Measurements from ENCODE around the gene SPACA4.

Gene SPACA4

GRCh38 chr19:48634424-48635262, 28.1 kb downstream of the SPACA4 start:
- peak; percentile 92 to 93 for DNase-seq (ENCODE audit: low read depth in 2 of 2)

GRCh38 chr19:48635263-48635965, 28.9 kb downstream of the SPACA4 start:
- DNase-seq (ENCODE audit: low read depth in 2 of 2) = peak; percentile 66

- no peak for DNase-seq (ENCODE audit: low read depth in 2 of 2)
Observed at GRCh38 chr19:48635966-48636858, 29.7 kb downstream of the SPACA4 start.

GRCh38 chr19:48636859-48637448, 30.4 kb downstream of the SPACA4 start, which contains the start of gene DBP:
Gene DBP (minus strand): TSS chr19:48637379. CDS start chr19:48636994, 385 bp downstream.
- no peak for DNase-seq (ENCODE audit: low read depth in 2 of 2)

GRCh38 chr19:48637449-48637947, 31.0 kb downstream of the SPACA4 start:
- peak; percentile 97 to 98 for DNase-seq (ENCODE audit: low read depth in 2 of 2)

- DNase-seq (ENCODE audit: low read depth in 2 of 2) = peak in 1 of 2 donors; percentile 70
Observed at GRCh38 chr19:48637948-48638830, 31.6 kb downstream of the SPACA4 start.

- DNase-seq (ENCODE audit: low read depth in 2 of 2) = no peak
Observed at GRCh38 chr19:48638831-48639381, 32.4 kb downstream of the SPACA4 start.

- no peak for DNase-seq (ENCODE audit: low read depth in 2 of 2)
Observed at GRCh38 chr19:48639483-48640375, 33.2 kb downstream of the SPACA4 start.

- DNase-seq (ENCODE audit: low read depth in 2 of 2) = no peak
Observed at GRCh38 chr19:48641850-48642249, 35.3 kb downstream of the SPACA4 start.

GRCh38 chr19:48642862-48643261, 36.3 kb downstream of the SPACA4 start:
- DNase-seq (ENCODE audit: low read depth in 2 of 2) = no peak

- DNase-seq (ENCODE audit: low read depth in 2 of 2) = no peak
Observed at GRCh38 chr19:48644355-48644754, 37.8 kb downstream of the SPACA4 start.

GRCh38 chr19:48644839-48645619, 38.5 kb downstream of the SPACA4 start:
- peak in 1 of 2 donors; percentile 56 for DNase-seq (ENCODE audit: low read depth in 2 of 2)

- DNase-seq (ENCODE audit: low read depth in 2 of 2) = no peak
Observed at GRCh38 chr19:48645620-48646000, 39.1 kb downstream of the SPACA4 start.

GRCh38 chr19:48646001-48646721, 39.6 kb downstream of the SPACA4 start, which contains the start of gene CA11:
Gene CA11 (minus strand): TSS chr19:48646187. CDS start chr19:48645632, 555 bp downstream.
- peak; percentile 77 to 87 for DNase-seq (ENCODE audit: low read depth in 2 of 2)

- no peak for DNase-seq (ENCODE audit: low read depth in 2 of 2)
Observed at GRCh38 chr19:48646722-48647216, 40.2 kb downstream of the SPACA4 start.

- DNase-seq (ENCODE audit: low read depth in 2 of 2) = no peak
Observed at GRCh38 chr19:48648134-48648533, 41.6 kb downstream of the SPACA4 start.
